B cell (primary cell): ENCODE measurements around the gene SPACA7.

Source experiments
- CTCF ChIP-seq: fragments of 200-600 bp; IDR thresholded peaks from one replicate; pipeline ENCODE4 v1.8.0; 2022; ENCODE audit warnings: antibody characterized with exemption, mild to moderate bottlenecking
- EZH2 ChIP-seq: IDR thresholded peaks from 2 replicates; pipeline ENCODE4 v1.6.1; 2012; ENCODE audit warnings: borderline replicate concordance, low read depth, mild to moderate bottlenecking, moderate library complexity, low read length; ENCODE audit not compliant: insufficient read depth, poor library complexity, severe bottlenecking

GRCh38 chr13:112397108-112397507, 21.0 kb downstream of the SPACA7 start:
- TF ChIP-seq CTCF (no peak), EZH2 (no peak)
